GM19455 (cell line): ENCODE measurements around the gene ARHGAP4.

ENCODE experiments used
- ATAC-seq: cut with Tn5 transposase; IDR thresholded peaks from one replicate; pipeline ENCODE4 v1.9.1; 2021; ENCODE audit not compliant: unreplicated experiment

ARHGAP4 gene

GRCh38 chrX:153870288-153870690 is 55.8 kb downstream of the ARHGAP4 start:
- no peak for ATAC-seq

GRCh38 chrX:153869473-153870287 is 56.4 kb downstream of the ARHGAP4 start:
- ATAC-seq, result no peak

GRCh38 chrX:153868576-153869472 is 57.2 kb downstream of the ARHGAP4 start:
- ATAC-seq, result no peak

GRCh38 chrX:153867671-153868070 is 58.4 kb downstream of the ARHGAP4 start:
- ATAC-seq, result no peak

- no peak for ATAC-seq
These were observed 58.9 kb downstream of the ARHGAP4 start for GRCh38 chrX:153867139-153867538.

GRCh38 chrX:153866302-153867019 is 59.6 kb downstream of the ARHGAP4 start:
- no peak for ATAC-seq

GRCh38 chrX:153865685-153866084 is 60.4 kb downstream of the ARHGAP4 start:
- no peak for ATAC-seq

GRCh38 chrX:153865321-153865580 is 60.8 kb downstream of the ARHGAP4 start:
- ATAC-seq, result no peak

- no peak for ATAC-seq
These were observed 61.3 kb downstream of the ARHGAP4 start for GRCh38 chrX:153864561-153865320.

GRCh38 chrX:153864101-153864500 is 62.0 kb downstream of the ARHGAP4 start:
- ATAC-seq, result no peak

GRCh38 chrX:153863251-153863991 is 62.6 kb downstream of the ARHGAP4 start:
- no peak for ATAC-seq

- ATAC-seq, result no peak
These were observed 63.5 kb downstream of the ARHGAP4 start for GRCh38 chrX:153862369-153863250.

GRCh38 chrX:153861733-153862310 is 64.2 kb downstream of the ARHGAP4 start:
- no peak for ATAC-seq

GRCh38 chrX:153861151-153861550 is 64.9 kb downstream of the ARHGAP4 start:
- no peak for ATAC-seq
